Astrocyte of the cerebellum (primary cell): Measurements from ENCODE around the gene ATXN1.

ENCODE experiments used
- DNase-seq: peaks from one replicate; pipeline ENCODE4 v3.0.0-alpha.2; 2011; ENCODE audit warnings: low read depth
- H3K4me3 ChIP-seq: 2 replicates; pipeline ENCODE4 v1.5.1; 2011; ENCODE audit warnings: mild to moderate bottlenecking, low read depth, low read length, moderate library complexity
- in situ Hi-C: cut with HindIII; loops from 2 replicates; pipeline ENCODE4 v1.10.0; 2017; ENCODE audit warnings: low sequenced_read_pairs
- TF ChIP-seq, protein P1 (sequence below): IDR thresholded peaks from 2 replicates; pipeline ENCODE4 v1.5.1; 2012; ENCODE audit warnings: low read length, low read depth, moderate library complexity, mild to moderate bottlenecking; ENCODE audit errors: missing control alignments

ATXN1 gene

DNA sequence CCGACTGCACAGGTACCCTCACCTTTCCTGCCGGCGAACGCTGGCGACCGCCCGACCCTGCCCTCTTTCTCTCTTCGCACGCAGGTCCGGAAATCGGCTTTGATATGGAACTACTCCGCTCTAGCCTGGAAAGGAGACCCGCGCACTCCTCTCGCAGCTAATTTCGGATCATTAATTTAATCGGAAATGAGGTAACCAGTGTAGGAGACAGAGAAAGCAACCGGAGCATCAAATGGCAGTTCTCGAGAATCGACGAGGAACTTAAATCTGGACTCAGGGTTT is 949 bp upstream of the ATXN1 start:
- TF ChIP-seq, protein P1, sequence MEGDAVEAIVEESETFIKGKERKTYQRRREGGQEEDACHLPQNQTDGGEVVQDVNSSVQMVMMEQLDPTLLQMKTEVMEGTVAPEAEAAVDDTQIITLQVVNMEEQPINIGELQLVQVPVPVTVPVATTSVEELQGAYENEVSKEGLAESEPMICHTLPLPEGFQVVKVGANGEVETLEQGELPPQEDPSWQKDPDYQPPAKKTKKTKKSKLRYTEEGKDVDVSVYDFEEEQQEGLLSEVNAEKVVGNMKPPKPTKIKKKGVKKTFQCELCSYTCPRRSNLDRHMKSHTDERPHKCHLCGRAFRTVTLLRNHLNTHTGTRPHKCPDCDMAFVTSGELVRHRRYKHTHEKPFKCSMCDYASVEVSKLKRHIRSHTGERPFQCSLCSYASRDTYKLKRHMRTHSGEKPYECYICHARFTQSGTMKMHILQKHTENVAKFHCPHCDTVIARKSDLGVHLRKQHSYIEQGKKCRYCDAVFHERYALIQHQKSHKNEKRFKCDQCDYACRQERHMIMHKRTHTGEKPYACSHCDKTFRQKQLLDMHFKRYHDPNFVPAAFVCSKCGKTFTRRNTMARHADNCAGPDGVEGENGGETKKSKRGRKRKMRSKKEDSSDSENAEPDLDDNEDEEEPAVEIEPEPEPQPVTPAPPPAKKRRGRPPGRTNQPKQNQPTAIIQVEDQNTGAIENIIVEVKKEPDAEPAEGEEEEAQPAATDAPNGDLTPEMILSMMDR: no peak
- DNase-seq: no peak
- H3K4me3 ChIP-seq: peak overlapping the region; percentile 90
- in situ Hi-C loops: loop anchor here (10.0 to 25.0 kb wide), 2 partner anchors 193 to 250 kb away; no protein-coding TSS in a partner anchor

DNA sequence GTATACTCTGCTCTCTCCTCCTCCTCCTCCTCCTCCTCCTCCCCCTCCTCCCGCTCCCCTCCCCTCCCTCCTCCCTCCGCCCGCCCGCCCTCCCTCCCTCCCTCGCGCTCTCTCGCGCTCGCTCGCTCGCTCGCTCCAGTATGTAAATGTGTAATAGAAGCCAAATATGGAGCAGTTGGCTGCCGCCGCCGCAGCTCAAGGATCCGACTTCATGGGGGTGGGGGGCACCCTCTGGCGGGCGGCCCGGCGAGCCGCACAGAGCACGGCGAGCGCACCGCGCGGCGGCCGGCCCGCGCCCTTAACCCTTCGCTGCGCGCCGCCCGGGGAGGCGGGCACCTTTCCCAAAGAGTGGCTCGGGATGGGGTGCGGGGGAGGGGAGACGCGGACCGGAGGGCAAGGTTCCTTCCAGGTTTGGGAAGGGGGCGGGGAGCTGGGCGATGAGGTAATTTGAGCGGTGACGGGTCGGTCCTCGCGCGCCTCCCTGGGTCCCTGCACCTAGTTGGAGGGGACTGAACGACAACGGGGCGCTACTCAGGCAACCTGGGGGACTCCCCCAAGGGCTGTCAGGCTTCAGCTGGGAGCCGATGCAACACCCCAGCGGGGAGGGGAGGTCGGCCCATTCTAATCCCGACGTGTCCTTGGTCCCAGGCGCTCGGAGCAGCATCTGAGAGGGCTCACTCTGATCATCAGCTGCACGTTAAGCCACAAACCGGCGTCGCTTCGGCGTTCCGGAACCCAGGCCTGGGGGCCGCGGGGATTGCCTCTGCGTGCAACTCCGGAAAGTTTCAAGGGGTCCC is 409 bp upstream of the ATXN1 start:
- DNase-seq: no peak
- TF ChIP-seq, protein P1: no peak
- H3K4me3 ChIP-seq: peak overlapping the region; percentile 90
- in situ Hi-C loops: loop anchor here (10.0 to 25.0 kb wide), 2 partner anchors 193 to 249 kb away; no protein-coding TSS in a partner anchor

DNA sequence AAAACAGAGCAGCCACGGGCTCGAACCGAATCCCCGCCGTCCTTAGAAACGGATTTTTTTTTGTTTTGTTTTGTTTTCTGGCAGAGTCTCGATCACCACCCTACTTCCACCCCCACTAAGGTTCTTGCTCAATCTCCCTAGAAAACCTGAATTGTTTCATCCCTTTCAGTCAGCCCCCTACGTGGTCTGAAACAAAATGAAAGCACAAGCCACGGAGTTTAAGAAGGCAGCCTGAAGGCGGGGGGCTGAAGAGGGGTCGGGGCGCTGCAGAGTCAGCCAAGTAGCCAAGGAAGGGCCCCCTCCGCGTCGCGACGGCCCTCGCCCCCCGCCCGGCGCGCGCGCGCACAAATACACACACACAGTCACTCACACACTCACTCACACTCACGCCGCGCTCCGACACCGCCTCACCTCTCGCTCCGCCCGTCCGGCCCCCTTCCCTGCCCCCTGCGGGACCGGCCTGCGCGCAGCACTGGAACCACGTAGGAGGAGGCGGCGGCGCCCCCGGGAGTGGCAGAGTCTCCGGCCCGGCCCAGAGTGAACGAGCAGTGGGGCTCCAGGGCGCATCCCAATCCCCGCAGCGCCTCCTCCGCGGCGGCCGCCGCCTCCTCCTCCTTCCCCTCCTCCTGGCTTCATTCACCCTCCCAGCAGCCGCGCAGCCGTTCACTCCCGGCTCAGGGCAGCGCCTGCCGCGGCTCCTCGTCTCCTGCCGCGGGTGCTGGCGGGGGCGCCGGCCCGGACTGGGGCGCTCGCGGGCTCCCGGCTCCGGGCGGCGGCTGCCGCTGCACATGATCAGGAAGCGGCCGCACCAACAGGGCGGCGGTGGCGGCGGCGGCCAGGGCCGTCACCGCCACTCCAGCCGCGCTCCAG is 1.4 kb downstream of the ATXN1 start:
- H3K4me3 ChIP-seq: peak overlapping the region; percentile 90
- TF ChIP-seq, protein P1: no peak
- in situ Hi-C loops: loop anchor here (10.0 to 25.0 kb wide), 2 partner anchors 195 to 248 kb away; no protein-coding TSS in a partner anchor
- no peak for DNase-seq

DNA sequence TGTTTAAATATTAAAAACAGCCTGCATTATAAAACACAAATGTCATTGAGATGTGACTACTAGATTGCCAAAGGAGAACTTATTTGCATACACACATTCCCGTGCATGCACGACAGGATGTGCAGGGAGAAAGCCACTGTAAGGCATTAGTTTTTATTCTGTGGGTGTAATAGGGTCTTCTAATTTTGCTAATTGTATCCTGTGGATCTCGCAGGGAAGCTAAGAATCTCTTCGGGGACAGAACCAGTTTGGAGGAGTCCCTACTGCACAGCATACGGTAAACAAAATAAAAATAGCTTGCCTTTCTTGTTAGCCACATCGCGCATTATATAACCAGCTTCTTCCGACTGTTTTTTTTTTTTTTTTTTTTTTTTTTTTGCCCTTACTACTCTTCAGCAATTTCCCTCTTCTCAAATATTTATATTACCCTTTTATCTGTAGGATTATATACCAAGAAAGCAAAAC is 2.0 kb downstream of the ATXN1 start:
- in situ Hi-C loops: loop anchor here (25.0 kb wide), 1 partner anchor 247 kb away; no protein-coding TSS in a partner anchor
- TF ChIP-seq, protein P1: no peak
- DNase-seq: no peak
- peak overlapping the region; percentile 90 for H3K4me3 ChIP-seq

DNA sequence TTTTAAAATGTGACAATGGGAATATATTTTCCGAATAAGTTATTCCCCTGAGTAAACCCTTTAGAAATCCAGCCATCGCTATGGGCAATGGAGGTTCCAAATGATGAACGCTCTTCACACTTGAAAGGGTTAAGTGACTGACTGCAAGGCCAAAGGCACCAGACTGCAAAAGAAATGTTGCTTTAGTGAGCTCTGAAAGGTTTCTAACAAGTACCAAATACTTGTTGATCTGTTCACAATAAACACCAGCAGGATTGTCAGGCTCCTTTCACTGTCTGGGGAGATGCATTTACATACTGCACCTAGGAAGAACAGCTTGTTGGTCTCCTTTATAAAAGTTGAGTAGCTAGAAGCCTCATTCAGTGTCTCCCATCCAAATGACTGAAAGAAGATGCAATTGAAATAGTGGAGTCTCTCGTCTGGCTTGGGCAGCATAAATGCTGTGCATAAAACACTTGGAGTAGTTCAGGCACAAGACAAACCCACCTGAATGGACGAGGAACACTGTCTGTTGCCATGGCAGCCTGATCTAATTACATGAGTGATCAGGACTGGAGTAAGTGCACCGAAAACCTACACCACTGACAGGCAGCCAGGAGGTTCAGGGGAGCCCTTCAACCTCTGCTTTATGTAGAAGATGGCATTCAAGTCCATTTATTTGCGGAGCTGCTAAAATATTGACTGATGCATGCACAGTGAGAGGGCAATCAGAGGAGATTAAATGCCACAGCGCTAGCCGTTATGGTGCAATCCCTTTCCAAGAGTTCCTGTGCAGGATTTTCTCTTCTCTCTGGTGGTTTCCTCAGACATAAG is 2.9 kb downstream of the ATXN1 start:
- DNase-seq: no peak
- TF ChIP-seq, protein P1: no peak
- H3K4me3 ChIP-seq: peak overlapping the region; percentile 90
- in situ Hi-C loops: loop anchor here (25.0 kb wide), 1 partner anchor 246 kb away; no protein-coding TSS in a partner anchor

DNA sequence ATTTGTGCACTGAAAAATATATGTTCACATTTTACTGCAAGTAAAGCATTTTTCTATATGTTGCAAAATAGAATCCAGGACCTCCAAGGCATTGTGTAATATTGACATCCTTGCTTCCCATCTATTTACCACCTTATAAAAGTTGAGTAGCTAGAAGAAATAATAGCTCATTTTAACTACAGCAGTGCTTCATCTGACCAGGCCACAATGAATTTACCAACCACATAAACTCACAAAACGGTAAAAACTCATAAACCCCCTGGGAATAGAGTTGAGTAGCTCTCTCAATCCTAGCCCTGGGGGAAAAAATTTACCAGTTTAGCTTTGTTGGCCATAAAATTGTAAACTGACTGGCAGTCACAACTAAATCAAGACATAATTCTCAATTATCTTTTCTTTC is 3.9 kb downstream of the ATXN1 start:
- TF ChIP-seq, protein P1: no peak
- DNase-seq: no peak
- H3K4me3 ChIP-seq: no peak overlapping the region
- in situ Hi-C loops: loop anchor here (25.0 kb wide), 1 partner anchor 245 kb away; no protein-coding TSS in a partner anchor
